Measurements from ENCODE around the gene RXFP2. TPM values are rescaled to one million over a fixed set of nuclear protein-coding genes. Genes with fewer than 3 reads are reported as not detected.

The RXFP2 gene
- total and polyA plus RNA-seq, 2 experiments from 2014 or later: not detected

DNA sequence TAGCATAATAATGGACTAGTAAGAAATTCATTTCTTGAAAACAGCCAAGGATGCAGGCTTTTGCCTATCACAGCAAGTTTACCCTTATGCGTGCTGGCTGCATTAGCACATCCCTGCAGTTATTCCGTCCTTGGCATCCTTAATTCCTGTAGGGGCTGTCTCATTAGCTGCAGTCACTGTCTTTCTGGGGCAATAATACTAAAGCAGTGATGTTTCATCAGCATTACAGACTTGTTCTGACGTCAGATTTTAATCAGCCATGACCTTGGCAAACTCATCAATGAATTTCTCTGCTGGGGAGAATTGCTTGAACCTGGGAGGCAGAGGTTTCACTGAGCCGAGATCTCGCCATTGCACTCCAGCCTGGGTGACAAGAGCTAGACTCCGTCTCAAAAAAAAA is 103.7 kb downstream of the RXFP2 start:
- Histone ChIP-seq H3K4me2 (ENCODE audit: unreplicated experiment) (no peak overlapping the region), H3K79me2 (ENCODE audit: insufficient read depth) (no peaks in the 10 kb centered on the region), H3K27me3 (replicated peaks; ENCODE audit: insufficient read depth) (peaks cover 24% of the 10 kb centered on the region), H3F3A (ENCODE audit: insufficient read depth) (no peaks in the 10 kb centered on the region), H3K4me3 (no peak overlapping the region), H2AFZ (no peak overlapping the region), H3K27ac (no peak overlapping the region), H3K4me1 (ENCODE audit: insufficient read depth) (no peaks in the 10 kb centered on the region), H3K36me3 (ENCODE audit: low read depth) (no peaks in the 10 kb centered on the region), H3K9me3 (ENCODE audit: low read depth) (no peaks in the 10 kb centered on the region), H3K9me2 (ENCODE audit: insufficient read depth) (no peaks in the 10 kb centered on the region), H4K20me1 (ENCODE audit: insufficient read depth) (no peaks in the 10 kb centered on the region), H3K9ac (no peak overlapping the region)
- 49 to 53% methylated on average over 6 of the region's 6 CpGs for WGBS, 2 experiments (ENCODE audit: low coverage in 1 of 2, low lambda C conversion rate in 2 of 2, missing lambda C conversion rate in 2 of 2)
- DNase-seq: no peak
- in situ Hi-C loops (cut with MboI): no loop called here
- TF ChIP-seq EZH2 (IDR thresholded peaks at IDR 0.05; ENCODE audit: insufficient read depth, poor library complexity, severe bottlenecking) (no peak), EZH2phosphoT487 (IDR thresholded peaks at IDR 0.05; ENCODE audit: insufficient read depth, low read depth) (no peak)

DNA sequence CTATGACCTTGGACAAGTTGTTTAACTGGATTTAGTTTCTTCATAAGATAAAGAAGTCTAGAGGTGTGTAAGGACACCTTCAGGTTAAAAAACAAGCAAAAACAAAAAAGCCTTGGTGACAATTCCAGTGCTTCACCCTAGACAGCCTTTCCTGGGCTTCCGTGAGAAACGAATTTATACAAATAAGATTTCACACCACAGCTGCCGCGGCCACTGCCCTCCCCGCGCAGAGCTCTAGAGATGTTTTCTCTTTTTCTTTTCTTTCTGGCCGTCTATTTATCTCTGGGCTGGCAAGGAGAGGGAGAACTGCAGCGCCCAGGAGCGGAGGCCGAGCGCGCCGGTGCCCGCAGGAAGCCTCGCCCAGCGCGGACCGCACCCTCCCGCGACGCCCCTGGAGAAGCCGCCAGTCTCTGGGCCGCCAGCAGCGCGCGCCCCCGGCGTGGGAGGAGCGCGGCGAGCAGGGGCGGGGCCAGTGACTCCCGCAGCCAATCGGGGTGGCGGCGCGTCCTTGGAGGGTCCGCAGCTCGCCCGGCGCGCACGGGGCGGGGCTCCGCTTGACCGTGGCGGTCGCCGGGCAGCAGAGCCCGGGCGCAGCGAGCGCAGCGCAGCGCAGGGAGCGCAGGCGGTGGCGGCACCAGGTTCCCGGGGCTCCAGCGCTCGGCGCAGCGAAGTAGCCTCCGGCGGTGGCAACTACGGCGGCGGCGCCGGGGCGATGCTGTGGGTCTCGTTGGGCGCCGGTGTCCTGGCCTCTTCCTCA is 107.0 kb downstream of the RXFP2 start:
- peak overlapping the region; percentile 78 for H2AFZ ChIP-seq
- in situ Hi-C loops (cut with MboI): no loop called here
- peak overlapping the region; percentile 68 for H3K9ac ChIP-seq
- TF ChIP-seq EZH2phosphoT487 (IDR thresholded peaks at IDR 0.05; ENCODE audit: insufficient read depth, low read depth) (no peak), EZH2 (IDR thresholded peaks at IDR 0.05; ENCODE audit: insufficient read depth, poor library complexity, severe bottlenecking) (no peak)
- H3K27me3 ChIP-seq (replicated peaks; ENCODE audit: insufficient read depth): 0 out of 2 replicates have a peak, but pooled peaks cover 7% of the 10 kb centered on the region
- 1 to 2% methylated on average over 43 to 50 of the region's 74 CpGs for WGBS, 2 experiments (ENCODE audit: low coverage in 1 of 2, low lambda C conversion rate in 2 of 2, missing lambda C conversion rate in 2 of 2)
- DNase-seq: peak; percentile 94
- H3K4me3 ChIP-seq: peak overlapping the region; percentile 75
- peak overlapping the region; percentile 76 for H3K4me2 ChIP-seq (ENCODE audit: unreplicated experiment)
- H3K36me3 ChIP-seq (ENCODE audit: low read depth): no peaks in the 10 kb centered on the region
- H3K4me1 ChIP-seq (ENCODE audit: insufficient read depth): no peaks in the 10 kb centered on the region
- no peaks in the 10 kb centered on the region for H3F3A ChIP-seq (ENCODE audit: insufficient read depth)
- no peaks in the 10 kb centered on the region for H3K79me2 ChIP-seq (ENCODE audit: insufficient read depth)
- no peaks in the 10 kb centered on the region for H3K9me3 ChIP-seq (ENCODE audit: low read depth)
- no peaks in the 10 kb centered on the region for H4K20me1 ChIP-seq (ENCODE audit: insufficient read depth)
- H3K27ac ChIP-seq: peak overlapping the region; percentile 12
- H3K9me2 ChIP-seq (ENCODE audit: insufficient read depth): no peaks in the 10 kb centered on the region

DNA sequence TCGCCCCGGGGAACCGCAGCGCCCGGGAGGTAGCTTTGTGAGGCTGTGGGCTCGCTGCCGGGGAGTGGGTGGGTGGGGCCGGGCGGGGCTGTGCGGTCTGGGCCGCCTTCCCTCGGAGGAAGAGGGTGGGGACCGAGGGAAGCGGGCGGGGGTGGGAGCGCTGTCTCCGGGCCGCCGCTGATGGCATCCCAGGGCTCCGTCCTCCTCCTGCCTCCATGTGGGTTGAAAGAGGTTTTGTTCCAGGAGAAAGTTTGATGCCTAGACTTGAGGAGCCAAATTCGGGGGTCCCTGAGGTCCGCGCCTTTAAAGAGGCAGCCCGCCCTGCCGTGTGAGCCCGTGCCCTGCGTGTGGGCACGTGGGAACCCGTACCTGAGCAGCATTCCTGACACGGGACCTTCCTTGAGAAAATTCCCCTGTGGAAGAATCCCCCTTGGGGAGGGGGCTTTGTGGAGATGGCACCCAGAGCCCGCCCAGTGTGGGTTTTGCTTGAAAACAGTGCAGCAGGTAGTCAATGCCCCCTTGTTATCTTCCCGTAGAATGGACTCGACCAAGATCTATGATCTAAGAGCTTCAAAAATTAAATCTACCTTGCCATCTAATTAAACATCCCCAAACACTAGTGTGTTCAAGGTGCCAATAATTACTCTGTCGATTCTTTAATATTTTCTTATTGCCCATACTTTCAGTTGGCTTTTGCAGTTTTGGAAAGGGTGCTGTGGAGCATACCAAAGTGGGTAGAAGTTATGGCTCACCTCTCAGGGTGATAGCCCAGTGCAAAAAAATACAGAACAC is 107.8 kb downstream of the RXFP2 start:
- no peak overlapping the region for H3K27ac ChIP-seq
- H3K4me1 ChIP-seq (ENCODE audit: insufficient read depth): no peaks in the 10 kb centered on the region
- in situ Hi-C loops (cut with MboI): no loop called here
- 16 to 38% methylated on average over 11 to 34 of the region's 34 CpGs for WGBS, 2 experiments (ENCODE audit: low coverage in 1 of 2, low lambda C conversion rate in 2 of 2, missing lambda C conversion rate in 2 of 2)
- H2AFZ ChIP-seq: peak overlapping the region; percentile 78
- no peaks in the 10 kb centered on the region for H4K20me1 ChIP-seq (ENCODE audit: insufficient read depth)
- H3F3A ChIP-seq (ENCODE audit: insufficient read depth): no peaks in the 10 kb centered on the region
- H3K79me2 ChIP-seq (ENCODE audit: insufficient read depth): no peaks in the 10 kb centered on the region
- no peaks in the 10 kb centered on the region for H3K9me3 ChIP-seq (ENCODE audit: low read depth)
- no peaks in the 10 kb centered on the region for H3K36me3 ChIP-seq (ENCODE audit: low read depth)
- H3K9me2 ChIP-seq (ENCODE audit: insufficient read depth): no peaks in the 10 kb centered on the region
- peak; percentile 58 for DNase-seq
- peak overlapping the region; percentile 74 for H3K4me2 ChIP-seq (ENCODE audit: unreplicated experiment)
- H3K27me3 ChIP-seq (replicated peaks; ENCODE audit: insufficient read depth): 0 out of 2 replicates have a peak, but pooled peaks cover 7% of the 10 kb centered on the region
- H3K9ac ChIP-seq: peak overlapping the region; percentile 68
- TF ChIP-seq EZH2phosphoT487 (IDR thresholded peaks at IDR 0.05; ENCODE audit: insufficient read depth, low read depth) (no peak), EZH2 (IDR thresholded peaks at IDR 0.05; ENCODE audit: insufficient read depth, poor library complexity, severe bottlenecking) (no peak)
- H3K4me3 ChIP-seq: peak overlapping the region; percentile 75

DNA sequence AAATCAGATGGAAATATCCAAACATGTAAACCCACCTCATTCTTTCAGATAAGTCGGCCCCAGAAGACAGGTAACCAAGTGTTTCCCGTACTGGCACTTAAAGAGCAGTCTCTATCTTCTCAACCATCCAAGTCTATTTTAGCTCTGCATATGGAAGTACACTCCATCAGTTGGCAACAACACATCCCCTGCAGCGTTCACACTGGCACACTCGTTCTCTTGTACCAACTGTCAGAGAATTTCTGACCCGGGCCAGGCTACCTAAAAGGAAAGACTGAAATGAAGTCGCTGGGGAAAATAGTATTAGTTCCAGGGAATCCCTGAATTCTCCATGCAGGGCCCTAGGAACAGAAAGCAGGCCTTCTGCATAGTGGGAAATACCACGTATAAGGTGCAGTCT is 109.3 kb downstream of the RXFP2 start:
- Histone ChIP-seq H3K27ac (no peak overlapping the region), H3K4me3 (no peak overlapping the region), H3K4me1 (ENCODE audit: insufficient read depth) (no peaks in the 10 kb centered on the region), H3K27me3 (replicated peaks; ENCODE audit: insufficient read depth) (no peaks in the 10 kb centered on the region), H3K9ac (no peak overlapping the region), H3K4me2 (ENCODE audit: unreplicated experiment) (no peak overlapping the region), H3K9me3 (ENCODE audit: low read depth) (no peaks in the 10 kb centered on the region), H3F3A (ENCODE audit: insufficient read depth) (no peaks in the 10 kb centered on the region), H4K20me1 (ENCODE audit: insufficient read depth) (no peaks in the 10 kb centered on the region), H3K9me2 (ENCODE audit: insufficient read depth) (no peaks in the 10 kb centered on the region), H3K79me2 (ENCODE audit: insufficient read depth) (no peaks in the 10 kb centered on the region), H3K36me3 (ENCODE audit: low read depth) (no peaks in the 10 kb centered on the region), H2AFZ (no peak overlapping the region)
- no peak for DNase-seq
- TF ChIP-seq EZH2 (IDR thresholded peaks at IDR 0.05; ENCODE audit: insufficient read depth, poor library complexity, severe bottlenecking): no peak
- no peak for TF ChIP-seq EZH2phosphoT487 (IDR thresholded peaks at IDR 0.05; ENCODE audit: insufficient read depth, low read depth)
- in situ Hi-C loops (cut with MboI): no loop called here
- 79 to 82% methylated on average over 7 of the region's 7 CpGs for WGBS, 2 experiments (ENCODE audit: low coverage in 1 of 2, low lambda C conversion rate in 2 of 2, missing lambda C conversion rate in 2 of 2)

Measured in GM23248 (cell line).